Measurements from ENCODE around the gene CCDC171. TPM values are rescaled to one million over a fixed set of nuclear protein-coding genes. Genes with fewer than 3 reads are reported as not detected.

The CCDC171 gene
- total and polyA plus RNA-seq, 2 of the 13 experiments (the other 11 are each of a cell fraction or from before 2014, with no cell fraction given) = 0.95 to 2.5 TPM

GRCh38 chr9:15813076-15813475, 260.2 kb downstream of the CCDC171 start:
- Histone ChIP-seq H3K27me3 (ENCODE audit: control insufficient read depth in 1 of 2, insufficient read depth in 2 of 2, low read length in 2 of 2) (no peaks in the 10 kb centered on the region), H3K4me2 (ENCODE audit: low read depth, low read length) (no peak overlapping the region), H3K4me3 (replicated peaks in 1 of 3; ENCODE audit: insufficient read depth in 1 of 3, low read depth in 2 of 3, low read length in 3 of 3) (no peak overlapping the region), H3K9ac (ENCODE audit: insufficient read depth, low read depth, low read length) (no peak overlapping the region), H3K79me2 (ENCODE audit: insufficient read depth, low read length) (no peaks in the 10 kb centered on the region), H3K4me1 (ENCODE audit: insufficient read depth, low read length) (no peaks in the 10 kb centered on the region), H3K9me3 (ENCODE audit: low read length) (no peaks in the 10 kb centered on the region), H3K27ac (ENCODE audit: extremely low read length, insufficient read depth, low read length) (no peak overlapping the region), H3K36me3 (replicated peaks in 1 of 2; ENCODE audit: control insufficient read depth in 1 of 2, insufficient read depth in 2 of 2, low read length in 2 of 2) (no peaks in the 10 kb centered on the region), H4K20me1 (ENCODE audit: insufficient read depth, low read length) (no peaks in the 10 kb centered on the region), H2AFZ (ENCODE audit: low read length) (no peak overlapping the region)
- 53% methylated on average over 2 of the region's 2 CpGs for WGBS (ENCODE audit: low lambda C conversion rate)
- DNase-seq (ENCODE audit: low spot score) (no peak), FAIRE-seq (no peak), ATAC-seq (no peak)
- no TSS peak for BruUV-seq (replicated peaks)
- POLR2A ChIA-PET = no interaction called here
- TF ChIP-seq LCORL (IDR thresholded peaks at IDR 0.05) (peak; percentile 77; the same call in 1 of the 2 replicates), LCORL (CRISPR knock-in tag; IDR thresholded peaks at IDR 0.05) (no peak), ARID5B (CRISPR knock-in tag; IDR thresholded peaks at IDR 0.05) (no peak), ZBTB40 (IDR thresholded peaks at IDR 0.05) (no peak), ZBTB40 (CRISPR knock-in tag; IDR thresholded peaks at IDR 0.05) (no peak), PHF8 (CRISPR knock-in tag; IDR thresholded peaks at IDR 0.05) (no peak), PREB (CRISPR knock-in tag; IDR thresholded peaks at IDR 0.05) (no peak)
- in situ Hi-C loops (cut with HindIII; ENCODE audit: extremely low pct_ligation_motif_present, low pct_unique_long_range_greater_than_20kb) (no loop called here), intact Hi-C loops (cut with micrococcal nuclease; ENCODE audit: unreplicated experiment) (no loop called here)
- CTCF ChIA-PET (ENCODE audit: low intra/inter-chr PET ratio, low total read pairs) = no interaction called here

All from HepG2 (cell line).